GM23338 (cell line): ENCODE data around the gene PTPRF. TPM values are rescaled to one million over a fixed set of nuclear protein-coding genes. Genes with fewer than 3 reads are reported as not detected.
A peak's percentile ranks its signal among the peaks of the same experiment; 100 is the strongest.

Experiments used
- ATAC-seq: fragments of 200-7000 bp; cut with Tn5 transposase; 3 replicates; pipeline ENCODE4 v1.9.1; 2020
- DNase-seq: peaks from one replicate; pipeline ENCODE4 v3.0.0-alpha.2; 2015; ENCODE audit warnings: low spot score
- H2AFZ ChIP-seq: fragments of 200-600 bp; sonication (generic); 2 replicates; pipeline ENCODE4 v1.8.0; 2016; ENCODE audit warnings: antibody characterized with exemption, mild to moderate bottlenecking, moderate library complexity
- H3F3A ChIP-seq: fragments of 200-600 bp; sonication (generic); replicated peaks from 2 replicates; pipeline ENCODE4 v1.8.0; 2017; ENCODE audit warnings: antibody characterized with exemption, mixed run types, low read depth
- H3K27ac ChIP-seq: fragments of 200-600 bp; sonication (generic); 2 replicates; pipeline ENCODE4 v1.6.1; 2016; ENCODE audit warnings: low read depth
- H3K27me3 ChIP-seq: fragments of 200-600 bp; sonication (generic); 2 replicates; pipeline ENCODE4 v1.8.0; 2016; ENCODE audit warnings: mild to moderate bottlenecking, mixed run types, moderate library complexity; ENCODE audit not compliant: insufficient read depth
- H3K36me3 ChIP-seq: fragments of 200-600 bp; sonication (generic); 2 replicates; pipeline ENCODE4 v1.8.0; 2016; ENCODE audit warnings: mild to moderate bottlenecking; ENCODE audit not compliant: insufficient read depth
- H3K4me1 ChIP-seq: fragments of 200-600 bp; sonication (generic); 2 replicates; pipeline ENCODE4 v1.8.0; 2016; ENCODE audit warnings: mild to moderate bottlenecking, moderate library complexity; ENCODE audit not compliant: insufficient read depth
- H3K4me2 ChIP-seq: fragments of 200-600 bp; sonication (generic); 2 replicates; pipeline ENCODE4 v1.7.1; 2017; ENCODE audit warnings: mixed run types
- H3K4me3 ChIP-seq: fragments of 200-600 bp; sonication (generic); 2 replicates; pipeline ENCODE4 v1.6.1; 2016; ENCODE audit warnings: mixed run types
- H3K79me2 ChIP-seq: fragments of 200-600 bp; sonication (generic); replicated peaks from 2 replicates; pipeline ENCODE4 v1.8.0; 2017; ENCODE audit warnings: mild to moderate bottlenecking; ENCODE audit not compliant: insufficient read depth
- H3K9me2 ChIP-seq: fragments of 200-600 bp; sonication (generic); 2 replicates; pipeline ENCODE4 v1.8.0; 2017; ENCODE audit not compliant: insufficient read depth
- H4K20me1 ChIP-seq: fragments of 200-600 bp; sonication (generic); replicated peaks from 2 replicates; pipeline ENCODE4 v1.8.0; 2017; ENCODE audit warnings: mild to moderate bottlenecking; ENCODE audit not compliant: insufficient read depth
- H3K27ac Mint-ChIP-seq: 2 replicates; pipeline ENCODE4 v1.8.0; 2020; ENCODE audit warnings: inconsistent platforms, mild to moderate bottlenecking, moderate library complexity, mixed read lengths
- H3K27me3 Mint-ChIP-seq: 3 replicates; pipeline ENCODE4 v1.8.0; 2022; ENCODE audit warnings: low read depth, mild to moderate bottlenecking, moderate library complexity, mixed read lengths, inconsistent platforms; ENCODE audit not compliant: insufficient read depth, poor library complexity
- H3K36me3 Mint-ChIP-seq: 3 replicates; pipeline ENCODE4 v1.8.0; 2021; ENCODE audit warnings: low read depth, mild to moderate bottlenecking, inconsistent platforms, moderate library complexity, mixed read lengths
- H3K4me1 Mint-ChIP-seq: 3 replicates; pipeline ENCODE4 v1.8.0; 2020; ENCODE audit warnings: mild to moderate bottlenecking, inconsistent platforms, mixed read lengths
- H3K4me3 Mint-ChIP-seq: 3 replicates; pipeline ENCODE4 v1.8.0; 2021; ENCODE audit warnings: moderate library complexity, mild to moderate bottlenecking, inconsistent platforms, mixed read lengths
- H3K9me3 Mint-ChIP-seq: 3 replicates; pipeline ENCODE4 v1.8.0; 2020; ENCODE audit warnings: moderate library complexity, mild to moderate bottlenecking, inconsistent platforms, mixed read lengths
- CREB1 ChIP-seq: fragments of 250-450 bp; sonication (Bioruptor Pico); IDR thresholded peaks from 2 replicates; pipeline ENCODE4 v1.5.0; 2020; ENCODE audit warnings: low read depth, mild to moderate bottlenecking, moderate library complexity
- CTCF ChIP-seq, 2 experiments: fragments of 200-600 bp in 1 of 2; sonication (generic) in 1 of 2; conservative IDR thresholded peaks; 2 replicates each; pipeline versions ENCODE4 v1.5.1 to v1.6.1; 2016 to 2017; ENCODE audit warnings: antibody characterized with exemption in 2 of 2, low read depth in 2 of 2, mild to moderate bottlenecking in 2 of 2, moderate library complexity in 1 of 2
- EZH2 ChIP-seq: fragments of 200-600 bp; sonication (generic); IDR thresholded peaks from one replicate; pipeline ENCODE4 v1.8.0; 2017; ENCODE audit warnings: antibody characterized with exemption, mild to moderate bottlenecking, low read depth; ENCODE audit not compliant: unreplicated experiment
- EZH2phosphoT487 ChIP-seq: fragments of 200-600 bp; sonication (generic); IDR thresholded peaks from one replicate; pipeline ENCODE4 v1.8.1; 2018; ENCODE audit warnings: antibody characterized with exemption; ENCODE audit not compliant: unreplicated experiment
- NANOG ChIP-seq: IDR thresholded peaks from 2 replicates; pipeline ENCODE4 v1.6.1; 2016; ENCODE audit warnings: antibody characterized with exemption, borderline replicate concordance
- POLR2AphosphoS5 ChIP-seq: IDR thresholded peaks from 2 replicates; pipeline ENCODE4 v1.6.1; 2016; ENCODE audit warnings: antibody characterized with exemption, low read depth
- STAT1 ChIP-seq: IDR thresholded peaks from one replicate; pipeline ENCODE4 v1.6.1; 2016; ENCODE audit warnings: antibody characterized with exemption; ENCODE audit not compliant: unreplicated experiment
- ZNF114 ChIP-seq: fragments of 250-450 bp; sonication (Bioruptor Pico); IDR thresholded peaks from 2 replicates; pipeline ENCODE4 v1.5.0; 2020; ENCODE audit warnings: mild to moderate bottlenecking, moderate library complexity
- polyA plus RNA-seq: library from polyadenylated mRNA; unstranded; fragments of >200 nt; fragmentation: Nextera tagmentation; extraction: Ambion mirVana; gene quantifications from 2 replicates; pipeline ENCODE4 v1.2.1, GENCODE V29; 2016
- total RNA-seq: library from RNA; depleted of rRNA; stranded (reverse); fragments of >200 nt; shearing (Covaris generic); gene quantifications from 2 replicates; pipeline ENCODE4 v1.2.3, GENCODE V29; 2014
- TF ChIP-seq, protein P1 (sequence below): IDR thresholded peaks from one replicate; pipeline ENCODE4 v1.6.1; 2018; ENCODE audit warnings: antibody characterized with exemption; ENCODE audit not compliant: unreplicated experiment

PTPRF gene
- total and polyA plus RNA-seq, 2 experiments from 2014 or later, result 52.4 to 173 TPM

- no peak overlapping the region for H3K4me3 Mint-ChIP-seq
- H3K79me2 ChIP-seq, result peaks cover 79% of the 10 kb centered on the region
- no peak overlapping the region for H2AFZ ChIP-seq
- no peak overlapping the region for H3K27ac ChIP-seq
- peaks cover 35% of the 10 kb centered on the region for H3K4me1 ChIP-seq
- no peaks in the 10 kb centered on the region for H3K27me3 ChIP-seq
- peaks cover 11% of the 10 kb centered on the region for H3F3A ChIP-seq
- H3K4me3 ChIP-seq, result no peak overlapping the region
- ATAC-seq (no peak), DNase-seq (no peak)
- peaks cover 74% of the 10 kb centered on the region for H4K20me1 ChIP-seq
- H3K4me1 Mint-ChIP-seq, result peaks cover 78% of the 10 kb centered on the region
- peaks cover 43% of the 10 kb centered on the region for H3K36me3 Mint-ChIP-seq
- peaks cover 3% of the 10 kb centered on the region; the same call in 2 of the 3 replicates for H3K9me3 Mint-ChIP-seq
- H3K4me2 ChIP-seq, result peak overlapping the region; percentile 43; the same call in 1 of the 2 replicates
- TF ChIP-seq STAT1 (no peak), CREB1 (CRISPR knock-in tag) (no peak), ZNF114 (CRISPR knock-in tag) (no peak), POLR2AphosphoS5 (no peak)
- peaks cover 37% of the 10 kb centered on the region for H3K27me3 Mint-ChIP-seq
- H3K36me3 ChIP-seq, result 0 out of 2 replicates have a peak, but pooled peaks cover 3% of the 10 kb centered on the region
- no peaks in the 10 kb centered on the region for H3K9me2 ChIP-seq
- no peak overlapping the region for H3K27ac Mint-ChIP-seq
Observed at GRCh38 chr1:43536196-43536863, 5.6 kb downstream of the PTPRF start.

GRCh38 chr1:43536864-43537358 lies 6.2 kb downstream of the PTPRF start:
- H3K79me2 ChIP-seq, result peaks cover 82% of the 10 kb centered on the region
- Mint-ChIP-seq H3K27ac (no peak overlapping the region), H3K9me3 (peaks cover under 1% of the 10 kb centered on the region; the same call in 2 of the 3 replicates), H3K4me1 (peaks cover 78% of the 10 kb centered on the region), H3K4me3 (no peak overlapping the region), H3K27me3 (peaks cover 34% of the 10 kb centered on the region), H3K36me3 (peaks cover 41% of the 10 kb centered on the region)
- H2AFZ ChIP-seq, result no peak overlapping the region
- no peaks in the 10 kb centered on the region for H3K27me3 ChIP-seq
- ATAC-seq, result no peak
- H3K4me2 ChIP-seq, result peak overlapping the region; percentile 43; the same call in 1 of the 2 replicates
- H3K9me2 ChIP-seq, result no peaks in the 10 kb centered on the region
- peaks cover 8% of the 10 kb centered on the region for H3F3A ChIP-seq
- H3K36me3 ChIP-seq, result 0 out of 2 replicates have a peak, but pooled peaks cover 3% of the 10 kb centered on the region
- peaks cover 74% of the 10 kb centered on the region for H4K20me1 ChIP-seq
- DNase-seq, result no peak
- H3K27ac ChIP-seq, result no peak overlapping the region
- peaks cover 34% of the 10 kb centered on the region for H3K4me1 ChIP-seq
- no peak overlapping the region for H3K4me3 ChIP-seq
- TF ChIP-seq, protein P1, sequence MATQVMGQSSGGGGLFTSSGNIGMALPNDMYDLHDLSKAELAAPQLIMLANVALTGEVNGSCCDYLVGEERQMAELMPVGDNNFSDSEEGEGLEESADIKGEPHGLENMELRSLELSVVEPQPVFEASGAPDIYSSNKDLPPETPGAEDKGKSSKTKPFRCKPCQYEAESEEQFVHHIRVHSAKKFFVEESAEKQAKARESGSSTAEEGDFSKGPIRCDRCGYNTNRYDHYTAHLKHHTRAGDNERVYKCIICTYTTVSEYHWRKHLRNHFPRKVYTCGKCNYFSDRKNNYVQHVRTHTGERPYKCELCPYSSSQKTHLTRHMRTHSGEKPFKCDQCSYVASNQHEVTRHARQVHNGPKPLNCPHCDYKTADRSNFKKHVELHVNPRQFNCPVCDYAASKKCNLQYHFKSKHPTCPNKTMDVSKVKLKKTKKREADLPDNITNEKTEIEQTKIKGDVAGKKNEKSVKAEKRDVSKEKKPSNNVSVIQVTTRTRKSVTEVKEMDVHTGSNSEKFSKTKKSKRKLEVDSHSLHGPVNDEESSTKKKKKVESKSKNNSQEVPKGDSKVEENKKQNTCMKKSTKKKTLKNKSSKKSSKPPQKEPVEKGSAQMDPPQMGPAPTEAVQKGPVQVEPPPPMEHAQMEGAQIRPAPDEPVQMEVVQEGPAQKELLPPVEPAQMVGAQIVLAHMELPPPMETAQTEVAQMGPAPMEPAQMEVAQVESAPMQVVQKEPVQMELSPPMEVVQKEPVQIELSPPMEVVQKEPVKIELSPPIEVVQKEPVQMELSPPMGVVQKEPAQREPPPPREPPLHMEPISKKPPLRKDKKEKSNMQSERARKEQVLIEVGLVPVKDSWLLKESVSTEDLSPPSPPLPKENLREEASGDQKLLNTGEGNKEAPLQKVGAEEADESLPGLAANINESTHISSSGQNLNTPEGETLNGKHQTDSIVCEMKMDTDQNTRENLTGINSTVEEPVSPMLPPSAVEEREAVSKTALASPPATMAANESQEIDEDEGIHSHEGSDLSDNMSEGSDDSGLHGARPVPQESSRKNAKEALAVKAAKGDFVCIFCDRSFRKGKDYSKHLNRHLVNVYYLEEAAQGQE, result no peak
- TF ChIP-seq EZH2 (no peak), CTCF (conservative IDR thresholded peaks at IDR 0.05; ENCODE audit: low read depth in 2 of 2) (no peak), ZNF114 (CRISPR knock-in tag) (no peak), EZH2phosphoT487 (no peak), NANOG (no peak), POLR2AphosphoS5 (no peak)
